KOPT-K1 (cell line): Measurements from ENCODE around the gene ZSWIM6.

Source experiments
- H3K27ac ChIP-seq: fragments of 200-600 bp; sonication (generic); 2 replicates; pipeline ENCODE4 v1.5.1; 2016; ENCODE audit warnings: antibody characterized with exemption, mild to moderate bottlenecking, low read depth, low read length; ENCODE audit not compliant: poor library complexity, severe bottlenecking
- H3K36me3 ChIP-seq: fragments of 200-600 bp; sonication (generic); 2 replicates; pipeline ENCODE4 v1.5.1; 2017; ENCODE audit warnings: antibody characterized with exemption, mild to moderate bottlenecking, low read length, moderate library complexity; ENCODE audit not compliant: insufficient read depth
- H3K9me3 ChIP-seq: fragments of 200-600 bp; sonication (generic); 2 replicates; pipeline ENCODE4 v1.5.1; 2017; ENCODE audit warnings: antibody characterized with exemption, low read length, mild to moderate bottlenecking; ENCODE audit not compliant: insufficient read depth, poor library complexity, severe bottlenecking

ZSWIM6 gene

GRCh38 chr5:61301341-61302199 lies 30.5 kb upstream of the ZSWIM6 start:
- H3K9me3 ChIP-seq = no peaks in the 10 kb centered on the region
- no peak overlapping the region for H3K27ac ChIP-seq

GRCh38 chr5:61302200-61302563 lies 29.9 kb upstream of the ZSWIM6 start:
- H3K9me3 ChIP-seq = no peaks in the 10 kb centered on the region
- no peak overlapping the region for H3K27ac ChIP-seq
- H3K36me3 ChIP-seq = no peaks in the 10 kb centered on the region

More at GRCh38 chr5:61301341-61302199, 30.5 kb upstream of the ZSWIM6 start:
- no peaks in the 10 kb centered on the region for H3K36me3 ChIP-seq

GRCh38 chr5:61303346-61303745 lies 28.7 kb upstream of the ZSWIM6 start:
- Histone ChIP-seq H3K36me3 (no peaks in the 10 kb centered on the region), H3K27ac (no peak overlapping the region), H3K9me3 (no peaks in the 10 kb centered on the region)

- H3K27ac ChIP-seq = no peak overlapping the region
These were observed 27.3 kb upstream of the ZSWIM6 start for GRCh38 chr5:61304590-61305381.

GRCh38 chr5:61306531-61307131 lies 25.4 kb upstream of the ZSWIM6 start:
- Histone ChIP-seq H3K36me3 (no peaks in the 10 kb centered on the region), H3K9me3 (no peaks in the 10 kb centered on the region), H3K27ac (no peak overlapping the region)

More at GRCh38 chr5:61304590-61305381, 27.3 kb upstream of the ZSWIM6 start:
- H3K36me3 ChIP-seq = no peaks in the 10 kb centered on the region
- no peaks in the 10 kb centered on the region for H3K9me3 ChIP-seq

GRCh38 chr5:61307191-61307590 lies 24.9 kb upstream of the ZSWIM6 start:
- H3K9me3 ChIP-seq = no peaks in the 10 kb centered on the region
- no peak overlapping the region for H3K27ac ChIP-seq
- H3K36me3 ChIP-seq = no peaks in the 10 kb centered on the region

GRCh38 chr5:61307611-61308010 lies 24.4 kb upstream of the ZSWIM6 start:
- Histone ChIP-seq H3K36me3 (no peaks in the 10 kb centered on the region), H3K27ac (no peak overlapping the region), H3K9me3 (no peaks in the 10 kb centered on the region)

- Histone ChIP-seq H3K9me3 (no peaks in the 10 kb centered on the region), H3K36me3 (no peaks in the 10 kb centered on the region), H3K27ac (no peak overlapping the region)
These were observed 23.3 kb upstream of the ZSWIM6 start for GRCh38 chr5:61308712-61309111.

- Histone ChIP-seq H3K9me3 (no peaks in the 10 kb centered on the region), H3K36me3 (no peaks in the 10 kb centered on the region), H3K27ac (no peak overlapping the region)
These were observed 22.9 kb upstream of the ZSWIM6 start for GRCh38 chr5:61309115-61309514.

- H3K36me3 ChIP-seq = no peaks in the 10 kb centered on the region
- H3K27ac ChIP-seq = no peak overlapping the region
These were observed 20.9 kb upstream of the ZSWIM6 start for GRCh38 chr5:61311056-61311610.

GRCh38 chr5:61311836-61312808 lies 19.9 kb upstream of the ZSWIM6 start:
- no peaks in the 10 kb centered on the region for H3K36me3 ChIP-seq
- H3K27ac ChIP-seq = no peak overlapping the region
- no peaks in the 10 kb centered on the region for H3K9me3 ChIP-seq

More at GRCh38 chr5:61311056-61311610, 20.9 kb upstream of the ZSWIM6 start:
- H3K9me3 ChIP-seq = no peaks in the 10 kb centered on the region

- Histone ChIP-seq H3K36me3 (no peaks in the 10 kb centered on the region), H3K9me3 (no peaks in the 10 kb centered on the region), H3K27ac (no peak overlapping the region)
These were observed 17.9 kb upstream of the ZSWIM6 start for GRCh38 chr5:61313960-61314681.

- Histone ChIP-seq H3K9me3 (no peaks in the 10 kb centered on the region), H3K36me3 (no peaks in the 10 kb centered on the region), H3K27ac (no peak overlapping the region)
These were observed 13.7 kb upstream of the ZSWIM6 start for GRCh38 chr5:61318376-61318775.
